Muscle of back (tissue), 11 donors: ENCODE data around the gene RANBP3L. TPM values are rescaled to one million over a fixed set of nuclear protein-coding genes. Genes with fewer than 3 reads are reported as not detected.

ENCODE experiments used
- DNase-seq, 3 donors: peaks; one replicate each; pipeline versions ENCODE4 v3.0.0 to v3.0.0-alpha.2; 2013
- polyA plus RNA-seq, 10 donors: library from polyadenylated mRNA; unstranded; fragments of 120-200 nt; gene quantifications; one replicate each; pipeline ENCODE4 v1.2.1, GENCODE V29; 2013; ENCODE audit not compliant: insufficient read length in 10 of 10

RANBP3L gene
- polyA plus RNA-seq, 10 donors: 0.29 to 0.94 (median 0.42) TPM

- no peak for DNase-seq
Observed at GRCh38 chr5:36244076-36244475, 57.6 kb downstream of the RANBP3L start.

- DNase-seq: no peak
Observed at GRCh38 chr5:36243653-36244052, 58.0 kb downstream of the RANBP3L start.

GRCh38 chr5:36242534-36243485, 58.9 kb downstream of the RANBP3L start:
- DNase-seq: peak in 1 of 3 donors; percentile 15

GRCh38 chr5:36241631-36242533, 59.8 kb downstream of the RANBP3L start, which contains the start of gene NADK2:
Gene NADK2, minus strand, starts transcription at chr5:36241925. Its CDS starts 127 bp downstream, at chr5:36241798.
- peak; percentile 98 to 99 (median 98) for DNase-seq

GRCh38 chr5:36240779-36241630, 60.7 kb downstream of the RANBP3L start:
- DNase-seq: peak; percentile 61 to 94 (median 78)

- no peak for DNase-seq
Observed at GRCh38 chr5:36239370-36240293, 62.1 kb downstream of the RANBP3L start.

GRCh38 chr5:36238502-36239295, 63.0 kb downstream of the RANBP3L start:
- no peak for DNase-seq

- DNase-seq: no peak
Observed at GRCh38 chr5:36237751-36238150, 64.0 kb downstream of the RANBP3L start.

- DNase-seq: no peak
Observed at GRCh38 chr5:36236801-36237200, 64.9 kb downstream of the RANBP3L start.

GRCh38 chr5:36232533-36232932, 69.2 kb downstream of the RANBP3L start:
- DNase-seq: no peak

- DNase-seq: peak in 1 of 3 donors; percentile 24
Observed at GRCh38 chr5:36230151-36230790, 71.4 kb downstream of the RANBP3L start.

GRCh38 chr5:36228505-36228904, 73.2 kb downstream of the RANBP3L start:
- DNase-seq: no peak

- no peak for DNase-seq
Observed at GRCh38 chr5:36227046-36227445, 74.7 kb downstream of the RANBP3L start.

- DNase-seq: no peak
Observed at GRCh38 chr5:36222620-36223019, 79.1 kb downstream of the RANBP3L start.

GRCh38 chr5:36217988-36218387, 83.7 kb downstream of the RANBP3L start:
- no peak for DNase-seq

GRCh38 chr5:36217567-36217966, 84.1 kb downstream of the RANBP3L start:
- no peak for DNase-seq

GRCh38 chr5:36215910-36216309, 85.8 kb downstream of the RANBP3L start:
- no peak for DNase-seq

GRCh38 chr5:36214436-36214835, 87.3 kb downstream of the RANBP3L start:
- no peak for DNase-seq

GRCh38 chr5:36209664-36210063, 92.0 kb downstream of the RANBP3L start:
- DNase-seq: no peak
